Keratinocyte (primary cell): ENCODE data around the gene TARP.
"Not testable (repeated sequence)": the region's sequence is repeated elsewhere in the genome, so short reads cannot be mapped to it uniquely, and the experiment has no call there.

Experiments
- DNase-seq: peaks from one replicate; pipeline ENCODE4 v3.0.0-alpha.2; 2011; ENCODE audit warnings: low read depth, missing footprints, low spot score
- FAIRE-seq: peaks from 2 replicates; lab custom pipeline; 2011; peaks lifted over from hg19 to GRCh38; lab: Jason Lieb, UNC
- H2AFZ ChIP-seq: 2 replicates; pipeline ENCODE4 v1.6.0; 2012; ENCODE audit warnings: low read length, control low read depth, inconsistent platforms; ENCODE audit not compliant: control insufficient read depth
- H3K27ac ChIP-seq: 2 replicates; pipeline ENCODE4 v1.5.1; 2011; ENCODE audit warnings: low read length; ENCODE audit not compliant: control insufficient read depth, insufficient read depth
- H3K27me3 ChIP-seq: 3 replicates; pipeline ENCODE4 v1.6.0; 2011; ENCODE audit warnings: low read length; ENCODE audit not compliant: control insufficient read depth, insufficient read depth; ENCODE audit errors: extremely low read depth
- H3K36me3 ChIP-seq, 2 experiments: 2 replicates in 1 of 2; 3 replicates in 1 of 2; pipeline ENCODE4 v1.5.1; 2011; ENCODE audit warnings: low read length in 2 of 2, mild to moderate bottlenecking in 1 of 2; ENCODE audit not compliant: control insufficient read depth in 2 of 2, insufficient read depth in 2 of 2; ENCODE audit errors: extremely low read depth in 1 of 2
- H3K4me1 ChIP-seq: 3 replicates; pipeline ENCODE4 v1.5.1; 2011; ENCODE audit warnings: low read length; ENCODE audit not compliant: control insufficient read depth, insufficient read depth; ENCODE audit errors: extremely low read depth
- H3K4me2 ChIP-seq: 3 replicates; pipeline ENCODE4 v1.6.0; 2011; ENCODE audit warnings: low read depth, low read length; ENCODE audit not compliant: control insufficient read depth, insufficient read depth; ENCODE audit errors: extremely low read depth
- H3K4me3 ChIP-seq, 3 experiments: fragments of 200-600 bp in 1 of 3; sonication (generic) in 1 of 3; 2 replicates in 2 of 3; 3 replicates in 1 of 3; pipeline ENCODE4 v1.5.1; 2011 to 2016; ENCODE audit warnings: low read length in 3 of 3, mild to moderate bottlenecking in 3 of 3, control low read depth in 2 of 3, inconsistent platforms in 1 of 3, low read depth in 1 of 3, mixed read lengths in 1 of 3, mixed run types in 1 of 3, moderate library complexity in 1 of 3; ENCODE audit not compliant: control insufficient read depth in 2 of 3, insufficient read depth in 2 of 3; ENCODE audit errors: extremely low read depth in 1 of 3
- H3K79me2 ChIP-seq: 2 replicates; pipeline ENCODE4 v1.6.0; 2012; ENCODE audit warnings: low read length; ENCODE audit not compliant: control insufficient read depth, insufficient read depth
- H3K9ac ChIP-seq: 3 replicates; pipeline ENCODE4 v1.6.0; 2011; ENCODE audit warnings: low read length; ENCODE audit not compliant: control insufficient read depth, insufficient read depth; ENCODE audit errors: extremely low read depth
- H3K9me1 ChIP-seq: 3 replicates; pipeline ENCODE4 v1.6.0; 2011; ENCODE audit warnings: low read length; ENCODE audit not compliant: control insufficient read depth, insufficient read depth; ENCODE audit errors: extremely low read depth
- H3K9me3 ChIP-seq: 2 replicates; pipeline ENCODE4 v1.5.1; 2012; ENCODE audit warnings: low read depth, low read length; ENCODE audit not compliant: control insufficient read depth
- H4K20me1 ChIP-seq: 3 replicates; pipeline ENCODE4 v1.6.0; 2011; ENCODE audit warnings: low read length; ENCODE audit not compliant: control insufficient read depth, insufficient read depth; ENCODE audit errors: extremely low read depth
- dilution Hi-C: fragments of 300-500 bp; cut with MboI; formaldehyde crosslinking; loops from one replicate; pipeline ENCODE4 v1.7.0; 2020; ENCODE audit warnings: low sequenced_read_pairs; ENCODE audit not compliant: extremely low pct_ligation_motif_present

TARP gene

GRCh38 chr7:38265958-38266357, 7.5 kb downstream of the TARP start:
- H3K36me3 ChIP-seq, H3K4me3 ChIP-seq, H3K4me1 ChIP-seq, H2AFZ ChIP-seq, H3K4me2 ChIP-seq, H4K20me1 ChIP-seq, FAIRE-seq, H3K9me3 ChIP-seq, H3K9me1 ChIP-seq, H3K27me3 ChIP-seq, H3K79me2 ChIP-seq, H3K27ac ChIP-seq, H3K9ac ChIP-seq, DNase-seq, dilution Hi-C loops: not testable (repeated sequence)

- H2AFZ ChIP-seq, DNase-seq, dilution Hi-C loops, H3K27ac ChIP-seq, H3K4me2 ChIP-seq, H3K4me1 ChIP-seq, H3K27me3 ChIP-seq, H3K9me3 ChIP-seq, H3K4me3 ChIP-seq, H3K36me3 ChIP-seq, FAIRE-seq, H3K9ac ChIP-seq, H4K20me1 ChIP-seq, H3K79me2 ChIP-seq, H3K9me1 ChIP-seq: not testable (repeated sequence)
Measured at GRCh38 chr7:38264602-38265001, 8.8 kb downstream of the TARP start.

GRCh38 chr7:38263274-38263673, 10.2 kb downstream of the TARP start:
- H3K27me3 ChIP-seq = not testable (repeated sequence)

More at GRCh38 chr7:38263274-38263673, 10.2 kb downstream of the TARP start:
- H4K20me1 ChIP-seq, DNase-seq, H3K9me3 ChIP-seq, H3K36me3 ChIP-seq, H3K79me2 ChIP-seq, H3K27ac ChIP-seq, H3K9ac ChIP-seq, H3K4me2 ChIP-seq, H3K9me1 ChIP-seq, H3K4me1 ChIP-seq, FAIRE-seq, H3K4me3 ChIP-seq, H2AFZ ChIP-seq, dilution Hi-C loops: not testable (repeated sequence)
